HG03039 (cell line): Measurements from ENCODE around the gene LMNB1.
"Not testable (repeated sequence)": the region's sequence is repeated elsewhere in the genome, so short reads cannot be mapped to it uniquely, and the experiment has no call there.

Experiments
- ATAC-seq: cut with Tn5 transposase; IDR thresholded peaks from one replicate; pipeline ENCODE4 v1.9.1; 2021; ENCODE audit warnings: mild to moderate bottlenecking, moderate library complexity; ENCODE audit not compliant: unreplicated experiment

Gene LMNB1

GRCh38 chr5:126776499-126777256 lies at the start of gene LMNB1:
LMNB1 (plus strand) TSS chr5:126777136; CDS start chr5:126777509, 373 bp downstream.
- peak; percentile 58 for ATAC-seq

- ATAC-seq = no peak
Measured at GRCh38 chr5:126732716-126733115, 44.2 kb upstream of the LMNB1 start.

- ATAC-seq = not testable (repeated sequence)
Measured at GRCh38 chr5:126734573-126734972, 42.4 kb upstream of the LMNB1 start.

- no peak for ATAC-seq
Measured at GRCh38 chr5:126736141-126736540, 40.8 kb upstream of the LMNB1 start.

- ATAC-seq = no peak
Measured at GRCh38 chr5:126741361-126741760, 35.6 kb upstream of the LMNB1 start.

- no peak for ATAC-seq
Measured at GRCh38 chr5:126742425-126742824, 34.5 kb upstream of the LMNB1 start.

GRCh38 chr5:126744836-126745235 lies 32.1 kb upstream of the LMNB1 start:
- no peak for ATAC-seq

GRCh38 chr5:126745259-126745992 lies 31.5 kb upstream of the LMNB1 start:
- ATAC-seq = no peak

GRCh38 chr5:126746290-126746689 lies 30.6 kb upstream of the LMNB1 start:
- ATAC-seq = no peak

- ATAC-seq = no peak
Measured at GRCh38 chr5:126752081-126752785, 24.7 kb upstream of the LMNB1 start.

- no peak for ATAC-seq
Measured at GRCh38 chr5:126753227-126753626, 23.7 kb upstream of the LMNB1 start.

GRCh38 chr5:126754609-126755008 lies 22.3 kb upstream of the LMNB1 start:
- ATAC-seq = no peak

- ATAC-seq = no peak
Measured at GRCh38 chr5:126755593-126755992, 21.3 kb upstream of the LMNB1 start.

- no peak for ATAC-seq
Measured at GRCh38 chr5:126757713-126758357, 19.1 kb upstream of the LMNB1 start.

GRCh38 chr5:126763371-126763770 lies 13.6 kb upstream of the LMNB1 start:
- ATAC-seq = no peak

- ATAC-seq = no peak
Measured at GRCh38 chr5:126769703-126770102, 7.2 kb upstream of the LMNB1 start.

GRCh38 chr5:126773536-126773935 lies 3.4 kb upstream of the LMNB1 start:
- ATAC-seq = not testable (repeated sequence)

GRCh38 chr5:126774595-126774994 lies 2.3 kb upstream of the LMNB1 start:
- not testable (repeated sequence) for ATAC-seq

- peak; percentile 8 for ATAC-seq
Measured at GRCh38 chr5:126777257-126777974, 480 bp downstream of the LMNB1 start.

- peak; percentile 63 for ATAC-seq
Measured at GRCh38 chr5:126777975-126778674, 1.2 kb downstream of the LMNB1 start.
